NCI-H2107 (cell line): ENCODE results near the gene DOHH.
"Not testable (repeated sequence)": the region's sequence is repeated elsewhere in the genome, so short reads cannot be mapped to it uniquely, and the experiment has no call there.

ENCODE experiments used
- DNase-seq: peaks from one replicate; lab custom pipeline; 2025; lab: John Stamatoyannopoulos, UW

DOHH gene

DNA sequence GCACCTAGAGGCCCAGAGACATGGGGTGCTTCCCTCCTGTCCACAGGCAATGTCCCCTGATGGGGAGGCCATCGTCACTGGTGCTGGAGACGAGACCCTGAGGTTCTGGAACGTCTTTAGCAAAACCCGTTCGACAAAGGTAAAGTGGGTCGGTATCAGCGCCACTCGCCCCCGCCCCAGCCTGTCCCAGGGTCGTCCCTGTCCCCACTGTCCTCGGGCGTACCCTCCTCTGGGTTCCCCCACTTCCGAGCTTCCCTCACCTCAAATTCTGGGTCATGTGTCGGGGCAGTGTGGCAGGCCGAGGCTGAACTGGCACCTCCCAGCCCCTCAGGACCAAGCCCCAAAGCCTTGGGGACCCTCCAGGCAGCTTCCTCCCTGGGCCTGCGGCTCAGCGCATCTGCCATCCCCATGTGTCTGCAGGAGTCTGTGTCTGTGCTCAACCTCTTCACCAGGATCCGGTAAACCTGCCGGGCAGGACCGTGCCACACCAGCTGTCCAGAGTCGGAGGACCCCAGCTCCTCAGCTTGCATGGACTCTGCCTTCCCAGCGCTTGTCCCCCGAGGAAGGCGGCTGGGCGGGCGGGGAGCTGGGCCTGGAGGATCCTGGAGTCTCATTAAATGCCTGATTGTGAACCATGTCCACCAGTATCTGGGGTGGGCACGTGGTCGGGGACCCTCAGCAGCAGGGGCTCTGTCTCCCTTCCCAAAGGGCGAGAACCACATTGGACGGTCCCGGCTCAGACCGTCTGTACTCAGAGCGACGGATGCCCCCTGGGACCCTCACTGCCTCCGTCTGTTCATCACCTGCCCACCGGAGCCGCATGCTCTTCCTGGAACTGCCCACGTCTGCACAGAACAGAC is 34.1 kb upstream of the DOHH start:
- no peak for DNase-seq

DNA sequence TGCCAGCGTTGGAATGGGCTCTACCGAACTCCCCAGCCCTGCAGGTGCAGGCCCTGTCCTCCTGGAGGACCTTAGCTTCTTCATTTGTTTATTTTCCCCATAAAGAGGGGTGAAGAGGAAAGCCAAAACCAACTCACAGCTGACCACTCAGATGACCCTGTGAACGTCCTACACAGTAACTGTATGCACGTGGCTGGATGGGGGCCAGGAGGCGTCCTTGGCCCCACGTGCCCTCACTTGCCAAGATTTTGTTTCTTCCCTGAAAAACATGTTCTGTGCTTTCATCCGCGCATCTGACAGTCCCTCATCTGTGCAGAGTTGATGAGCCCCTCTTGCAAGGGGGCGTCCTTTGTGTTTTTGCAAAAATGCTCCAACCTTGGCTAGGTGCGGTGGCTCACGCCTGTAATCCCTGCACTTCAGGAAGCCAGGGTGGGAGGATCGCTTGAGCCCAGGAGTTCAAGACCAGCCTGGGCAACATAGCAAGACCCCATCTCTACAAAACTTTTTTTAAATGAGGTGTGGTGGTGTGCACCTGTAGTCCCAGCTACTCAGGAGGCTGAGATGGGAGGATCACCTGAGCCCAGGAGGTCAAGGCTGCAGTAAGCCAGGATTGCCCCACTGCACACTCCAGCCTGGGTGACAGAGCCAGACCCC is 33.2 kb upstream of the DOHH start:
- DNase-seq = no peak

DNA sequence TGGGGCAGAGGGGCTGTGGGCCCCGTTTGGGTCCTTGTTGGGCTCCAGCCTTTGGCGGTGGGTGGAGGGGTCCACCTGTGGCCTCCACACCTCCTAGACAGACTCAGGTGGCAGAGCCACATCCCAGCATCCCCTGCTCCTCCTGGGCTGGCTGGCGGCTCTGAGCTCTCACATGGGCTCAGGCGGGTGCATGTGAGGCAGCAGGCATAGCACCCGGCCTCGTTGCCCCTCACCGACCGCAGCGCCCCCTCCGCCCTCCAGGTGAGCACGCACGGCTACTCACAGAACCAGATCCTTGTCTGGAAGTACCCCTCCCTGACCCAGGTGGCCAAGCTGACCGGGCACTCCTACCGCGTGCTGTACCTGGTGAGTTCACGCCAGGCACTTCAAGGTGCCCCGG is 32.6 kb upstream of the DOHH start:
- DNase-seq = no peak

DNA sequence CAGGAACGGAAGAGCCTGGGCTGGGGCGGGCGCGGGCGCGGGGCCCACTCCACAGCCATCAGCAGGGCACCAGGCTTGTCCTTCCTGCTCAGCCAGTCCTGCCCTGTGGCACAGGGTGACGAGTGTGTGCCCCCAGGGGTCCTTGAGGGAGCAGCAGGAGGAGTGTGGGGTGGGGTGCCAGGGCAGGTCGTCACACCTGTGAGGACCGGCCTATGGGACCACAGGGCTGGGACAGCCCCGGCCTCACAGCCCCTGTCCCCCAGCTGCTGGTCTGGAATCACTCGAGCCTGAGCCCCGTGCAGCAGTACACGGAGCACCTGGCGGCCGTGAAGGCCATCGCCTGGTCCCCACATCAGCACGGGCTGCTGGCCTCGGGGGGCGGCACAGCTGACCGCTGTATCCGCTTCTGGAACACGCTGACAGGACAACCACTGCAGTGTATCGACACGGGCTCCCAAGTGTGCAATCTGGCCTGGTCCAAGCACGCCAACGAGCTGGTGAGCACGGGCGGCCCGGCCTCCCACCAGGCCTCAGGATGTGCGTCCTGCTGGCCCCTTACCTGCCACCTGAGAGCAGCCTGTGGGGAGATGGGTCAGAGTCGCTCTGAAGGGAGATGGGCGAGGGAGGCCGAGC is 31.8 kb upstream of the DOHH start:
- DNase-seq = no peak

DNA sequence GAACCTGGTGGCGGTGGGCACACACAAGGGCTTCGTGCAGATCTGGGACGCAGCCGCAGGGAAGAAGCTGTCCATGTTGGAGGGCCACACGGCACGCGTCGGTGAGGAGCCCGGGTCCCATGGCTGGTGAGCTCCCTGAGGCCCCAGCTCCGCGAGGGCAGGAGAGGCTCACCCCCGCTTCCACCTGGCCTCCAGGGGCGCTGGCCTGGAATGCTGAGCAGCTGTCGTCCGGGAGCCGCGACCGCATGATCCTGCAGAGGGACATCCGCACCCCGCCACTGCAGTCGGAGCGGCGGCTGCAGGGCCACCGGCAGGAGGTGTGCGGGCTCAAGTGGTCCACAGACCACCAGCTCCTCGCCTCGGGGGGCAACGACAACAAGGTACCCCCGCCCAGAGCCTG is 31.2 kb upstream of the DOHH start:
- DNase-seq = no peak

DNA sequence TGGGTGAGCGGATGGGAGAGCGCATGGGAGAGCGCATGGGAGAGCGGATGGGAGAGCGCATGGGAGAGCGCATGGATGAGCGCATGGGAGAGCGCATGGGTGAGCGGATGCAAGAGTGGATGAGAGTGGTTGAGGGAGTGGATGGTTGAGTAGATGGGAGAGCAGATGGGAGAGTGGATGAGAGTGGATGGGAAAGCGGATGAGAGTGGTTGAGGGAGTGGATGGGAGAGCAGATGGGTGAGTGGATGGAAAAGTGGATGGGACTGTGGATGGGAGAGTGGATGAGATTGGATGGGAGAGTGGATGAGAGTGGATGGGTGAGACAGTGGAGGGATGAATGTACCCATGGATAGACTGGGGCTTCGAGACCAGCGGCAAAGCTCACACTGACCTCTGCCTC is 29.9 kb upstream of the DOHH start:
- DNase-seq = no peak

DNA sequence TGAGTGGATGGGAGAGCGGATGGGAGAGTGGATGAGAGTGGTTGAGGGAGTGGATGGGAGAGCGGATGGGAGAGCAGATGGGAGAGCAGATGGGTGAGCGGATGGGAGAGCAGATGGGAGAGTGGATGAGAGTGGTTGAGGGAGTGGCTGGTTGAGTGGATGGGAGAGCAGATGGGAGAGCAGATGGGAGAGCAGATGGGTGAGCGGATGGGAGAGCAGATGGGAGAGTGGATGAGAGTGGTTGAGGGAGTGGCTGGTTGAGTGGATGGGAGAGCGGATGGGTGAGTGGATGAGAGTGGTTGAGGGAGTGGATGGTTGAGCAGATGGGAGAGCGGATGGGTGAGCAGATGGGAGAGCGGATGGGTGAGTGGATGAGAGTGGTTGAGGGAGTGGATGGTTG is 28.8 kb upstream of the DOHH start:
- DNase-seq = not testable (repeated sequence)

DNA sequence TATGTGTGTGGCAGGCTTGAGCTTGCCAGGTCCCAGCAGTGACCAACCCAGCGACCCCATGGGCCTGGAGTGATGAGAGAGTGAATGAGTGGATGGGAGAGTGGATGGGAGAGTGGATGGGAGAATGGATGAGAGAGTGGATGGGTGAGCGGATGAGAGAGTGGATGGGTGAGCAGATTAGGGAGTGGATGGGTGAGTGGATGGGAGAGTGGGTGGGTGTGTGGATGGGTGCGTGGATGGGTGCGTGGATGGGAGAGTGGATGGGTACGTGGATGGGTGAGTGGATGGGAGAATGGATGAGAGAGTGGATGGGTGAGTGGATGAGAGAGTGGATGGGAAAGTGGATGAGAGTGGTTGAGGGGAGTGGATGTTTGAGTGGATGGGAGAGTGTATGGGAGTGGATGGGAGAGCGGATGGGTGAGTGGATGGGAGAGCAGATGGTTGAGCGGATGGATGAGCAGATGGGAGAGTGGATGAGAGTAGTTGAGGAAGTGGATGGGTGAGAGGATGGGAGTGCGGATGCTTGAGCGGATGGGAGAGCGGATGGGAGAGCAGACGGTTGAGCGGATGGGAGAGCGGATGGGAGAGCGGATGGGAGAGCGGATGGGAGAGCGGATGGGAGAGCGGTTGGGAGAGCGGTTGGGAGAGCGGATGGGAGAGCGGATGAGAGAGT is 28.2 kb upstream of the DOHH start:
- no peak for DNase-seq

DNA sequence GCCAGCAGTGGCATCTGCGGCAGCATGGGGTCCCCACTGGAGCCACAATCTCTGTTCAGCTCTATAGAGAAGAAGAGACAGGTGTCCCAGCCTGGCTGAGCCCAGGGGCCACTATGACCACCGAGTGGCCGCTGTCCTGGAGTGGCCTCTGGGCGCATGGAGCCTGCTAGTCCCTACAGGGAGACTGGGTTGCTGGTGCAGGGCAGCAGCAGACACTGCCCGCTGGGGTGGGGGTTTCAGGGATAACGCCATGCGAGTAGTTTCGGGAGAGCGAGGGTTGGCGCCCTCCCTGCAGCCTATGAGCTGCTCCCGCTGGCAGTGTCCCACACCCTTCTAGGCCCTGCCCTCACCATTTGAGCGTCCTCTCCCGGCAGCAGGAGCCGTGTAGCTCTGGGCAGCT is 27.6 kb upstream of the DOHH start:
- DNase-seq = no peak

DNA sequence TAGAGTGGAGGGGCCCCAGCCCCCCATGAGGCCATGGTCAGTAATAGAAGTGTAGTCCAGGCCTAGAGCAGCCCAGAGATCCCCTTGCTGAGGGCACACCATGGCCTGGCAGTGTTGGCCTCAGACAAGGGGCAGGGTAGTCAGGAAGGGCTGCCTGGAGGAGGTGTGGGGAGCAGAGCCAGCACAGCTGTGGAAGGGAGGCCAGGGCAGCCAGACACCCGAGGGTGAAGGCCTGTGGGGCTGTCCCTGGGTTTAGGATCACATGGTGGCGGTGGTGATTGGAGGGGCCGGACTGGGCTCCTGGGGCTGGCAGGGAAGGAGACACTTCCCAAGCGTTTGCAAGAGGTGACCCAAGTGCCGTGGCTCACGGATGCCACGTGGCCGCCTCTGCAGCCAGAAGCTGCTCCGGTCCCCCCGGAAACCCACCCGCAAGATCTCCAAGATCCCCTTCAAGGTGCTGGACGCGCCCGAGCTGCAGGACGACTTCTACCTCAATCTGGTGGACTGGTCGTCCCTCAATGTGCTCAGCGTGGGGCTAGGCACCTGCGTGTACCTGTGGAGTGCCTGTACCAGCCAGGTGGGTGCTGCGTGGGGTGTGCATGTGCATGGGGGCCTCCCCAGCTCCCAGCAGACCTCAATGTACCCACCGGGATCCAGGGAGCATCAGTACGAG is 26.9 kb upstream of the DOHH start:
- DNase-seq = no peak

DNA sequence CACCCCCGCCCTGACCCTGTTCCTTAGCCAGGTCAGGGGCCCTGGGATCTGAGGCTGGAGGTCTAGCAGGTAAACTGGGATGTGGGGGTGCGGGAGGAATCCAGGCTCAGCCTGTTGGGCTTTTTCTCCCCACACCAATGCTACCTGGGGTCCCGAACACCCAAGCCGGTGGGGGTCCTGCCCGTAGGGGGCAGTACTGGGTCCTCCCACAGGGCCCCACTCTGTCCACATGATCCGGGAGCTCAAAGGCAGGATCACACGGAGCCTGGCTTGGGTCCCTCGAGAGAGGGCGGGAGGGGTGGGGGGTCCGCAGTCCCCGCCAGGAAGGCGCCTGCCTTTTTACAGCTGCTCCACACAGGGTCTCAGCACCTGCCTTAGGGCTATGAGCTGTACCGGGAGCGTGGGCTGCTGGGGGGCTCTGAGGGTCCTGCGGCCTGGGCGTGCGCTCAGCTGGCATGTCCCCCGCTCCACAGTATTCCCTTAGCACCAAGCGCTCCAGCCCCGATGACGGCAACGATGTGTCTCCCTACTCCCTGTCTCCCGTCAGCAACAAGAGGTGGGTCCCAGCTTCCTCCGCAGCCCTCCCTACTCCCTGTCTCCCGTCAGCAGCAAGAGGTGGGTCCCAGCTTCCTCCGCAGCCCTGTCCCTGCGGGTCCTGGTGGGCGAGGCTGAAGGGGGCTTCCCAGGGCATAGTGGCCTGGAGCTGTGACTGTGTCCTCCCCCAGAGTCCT is 26.2 kb upstream of the DOHH start:
- no peak for DNase-seq

DNA sequence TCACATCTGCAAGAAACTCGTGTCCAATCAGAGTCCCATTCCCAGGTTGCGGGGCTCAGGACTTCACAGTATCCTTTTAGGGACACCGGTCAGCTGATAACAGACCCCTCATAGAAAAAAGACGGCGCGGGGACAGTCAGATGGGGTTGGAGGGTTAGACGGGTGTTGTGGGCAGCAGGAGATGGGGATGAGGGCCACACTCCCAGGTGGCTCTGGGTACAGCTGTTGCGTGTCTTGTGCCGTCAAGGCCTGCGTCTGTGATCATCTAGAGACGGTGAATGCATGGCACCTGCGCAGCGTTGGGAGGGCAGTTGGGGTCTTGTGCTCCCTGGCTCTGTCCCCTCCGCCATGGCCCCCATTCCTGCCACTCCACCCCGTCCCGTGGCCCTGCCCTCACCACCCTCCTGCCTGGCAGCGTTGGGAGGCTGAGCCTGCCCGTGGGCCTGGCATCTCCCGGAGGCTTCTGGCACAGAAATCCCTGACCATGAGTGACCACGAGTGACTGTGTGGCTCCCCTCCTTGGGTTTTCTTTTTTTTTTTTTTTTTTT is 24.5 kb upstream of the DOHH start:
- no peak for DNase-seq

DNA sequence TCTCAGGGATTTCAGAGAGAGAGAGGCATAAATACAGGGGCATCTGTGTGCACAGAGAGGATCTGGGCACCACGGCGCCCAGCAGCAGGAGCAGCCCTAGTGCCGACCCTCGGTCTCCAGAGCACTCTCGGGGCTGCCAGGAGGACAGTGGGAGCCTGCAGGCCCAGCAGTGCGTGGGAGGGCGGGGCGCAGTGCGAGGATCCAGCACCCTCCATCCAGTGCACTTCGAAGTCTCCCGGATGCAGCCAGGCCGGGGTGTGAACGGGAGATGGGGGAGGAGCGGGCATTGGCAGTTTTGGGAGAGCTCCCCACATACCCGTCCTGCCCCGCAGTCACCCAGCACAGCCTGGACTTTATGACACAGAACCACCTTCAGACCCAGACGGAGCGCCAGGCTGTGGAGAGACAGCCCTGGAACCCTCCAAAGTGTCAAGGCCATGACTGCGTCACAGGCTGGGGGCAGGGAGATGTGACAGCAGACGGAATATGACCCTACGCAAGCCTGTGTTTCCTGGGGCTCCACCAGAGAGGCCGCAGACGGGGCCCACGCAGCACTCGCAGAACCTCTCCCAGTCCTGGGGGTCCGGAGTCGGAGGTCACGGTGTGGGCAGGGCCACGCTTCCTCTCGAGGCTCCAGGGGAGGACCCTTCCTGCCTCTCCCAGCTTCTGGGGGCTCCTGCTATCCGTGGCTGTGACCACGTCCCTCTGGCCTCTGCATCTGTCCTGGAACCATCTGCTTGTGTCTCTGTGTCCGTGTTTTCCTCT is 23.8 kb upstream of the DOHH start:
- no peak for DNase-seq

DNA sequence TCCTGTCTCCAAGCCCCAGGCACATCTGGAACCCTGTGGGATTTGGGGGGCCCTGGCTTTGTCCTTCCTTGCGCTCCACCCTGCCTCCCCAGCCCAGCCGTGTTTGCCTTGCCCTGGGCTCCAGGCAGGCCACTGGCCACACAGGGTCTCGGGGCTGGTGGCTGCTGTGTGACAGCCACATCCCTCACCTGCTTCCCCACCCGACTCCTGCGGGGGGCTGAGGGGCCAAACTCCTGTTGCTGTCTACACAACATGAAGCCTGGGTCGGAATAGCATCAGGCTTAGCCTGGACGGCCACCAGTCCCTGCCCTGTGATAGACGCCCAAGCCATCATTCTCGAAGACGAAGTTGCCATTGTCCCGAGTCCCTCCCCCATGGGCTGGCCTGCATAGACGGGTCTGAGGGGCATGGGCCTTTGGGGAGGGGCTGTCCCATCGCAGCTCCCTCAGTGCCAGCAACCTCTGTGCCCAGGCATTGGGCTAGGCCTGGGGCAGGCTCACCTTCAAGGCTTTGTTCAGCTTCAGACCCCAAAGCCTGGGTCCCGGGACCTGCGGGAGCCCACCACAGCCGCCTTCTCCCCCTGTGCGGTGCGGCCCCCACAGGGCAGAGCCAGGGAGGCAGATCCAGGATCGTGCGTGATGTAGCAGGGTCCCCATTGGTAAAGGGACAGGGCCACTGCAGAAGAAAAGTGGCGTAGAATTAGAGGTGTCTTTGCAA is 23.0 kb upstream of the DOHH start:
- DNase-seq = no peak

DNA sequence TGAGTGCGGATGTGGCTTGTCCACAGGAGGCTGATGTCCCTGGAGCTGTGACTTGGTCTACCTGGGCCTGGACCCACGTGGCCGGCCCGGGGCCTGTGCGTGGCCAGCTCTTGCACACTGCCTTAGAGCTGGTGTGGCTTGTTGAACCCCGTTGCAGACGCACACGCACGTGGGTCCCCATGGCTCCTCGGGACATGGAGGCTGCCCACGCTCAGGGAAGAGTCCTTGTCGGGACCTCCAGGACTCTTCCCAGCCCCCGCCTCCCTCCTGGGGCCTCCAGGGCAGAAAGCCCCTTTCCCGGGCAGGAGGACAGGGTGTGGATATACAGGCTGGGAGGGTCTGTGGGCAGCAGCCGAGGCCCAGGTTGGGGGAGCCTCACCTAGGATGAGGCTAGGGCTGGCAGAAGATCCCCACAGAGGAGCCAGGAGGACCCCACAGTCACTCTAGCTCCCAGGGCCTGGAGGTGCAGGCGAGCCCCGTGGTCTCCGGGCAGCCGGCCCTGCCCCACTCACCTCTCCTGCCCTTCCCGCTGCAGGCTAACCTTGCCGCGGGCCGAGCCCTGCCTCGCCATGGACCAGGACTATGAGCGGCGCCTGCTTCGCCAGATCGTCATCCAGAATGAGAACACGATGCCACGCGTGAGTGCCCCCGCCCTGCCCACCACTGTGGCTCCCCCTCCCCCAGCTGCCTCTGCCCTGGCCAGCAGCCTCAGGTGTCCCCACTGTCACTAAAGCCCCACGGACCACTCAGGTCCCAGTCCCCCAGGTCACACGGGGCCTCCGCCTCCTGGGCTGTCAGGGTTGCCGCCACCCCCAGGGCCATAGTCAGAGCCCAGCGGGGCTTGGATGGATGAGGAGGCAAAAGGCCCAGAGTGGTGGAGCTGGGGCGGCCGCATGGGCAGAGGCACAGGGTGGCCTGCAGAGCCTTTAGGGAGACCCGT is 22.2 kb upstream of the DOHH start:
- no peak for DNase-seq

DNA sequence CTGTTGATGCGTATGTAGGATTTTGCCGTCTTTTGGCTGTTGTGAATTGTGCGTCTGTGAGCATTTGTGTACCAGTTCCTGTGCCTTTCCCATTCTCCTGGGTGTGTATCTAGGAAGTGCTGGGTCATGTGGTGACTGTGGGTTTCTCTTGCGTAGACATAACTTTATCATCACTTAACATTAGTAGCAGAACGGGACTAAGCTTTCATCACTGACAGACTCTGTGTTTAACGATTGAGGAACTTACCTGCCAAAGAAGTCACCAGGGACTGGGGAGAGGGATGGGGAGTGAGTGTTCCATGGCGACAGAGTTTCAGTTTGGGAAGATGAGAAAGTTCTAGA is 20.6 kb upstream of the DOHH start:
- no peak for DNase-seq

DNA sequence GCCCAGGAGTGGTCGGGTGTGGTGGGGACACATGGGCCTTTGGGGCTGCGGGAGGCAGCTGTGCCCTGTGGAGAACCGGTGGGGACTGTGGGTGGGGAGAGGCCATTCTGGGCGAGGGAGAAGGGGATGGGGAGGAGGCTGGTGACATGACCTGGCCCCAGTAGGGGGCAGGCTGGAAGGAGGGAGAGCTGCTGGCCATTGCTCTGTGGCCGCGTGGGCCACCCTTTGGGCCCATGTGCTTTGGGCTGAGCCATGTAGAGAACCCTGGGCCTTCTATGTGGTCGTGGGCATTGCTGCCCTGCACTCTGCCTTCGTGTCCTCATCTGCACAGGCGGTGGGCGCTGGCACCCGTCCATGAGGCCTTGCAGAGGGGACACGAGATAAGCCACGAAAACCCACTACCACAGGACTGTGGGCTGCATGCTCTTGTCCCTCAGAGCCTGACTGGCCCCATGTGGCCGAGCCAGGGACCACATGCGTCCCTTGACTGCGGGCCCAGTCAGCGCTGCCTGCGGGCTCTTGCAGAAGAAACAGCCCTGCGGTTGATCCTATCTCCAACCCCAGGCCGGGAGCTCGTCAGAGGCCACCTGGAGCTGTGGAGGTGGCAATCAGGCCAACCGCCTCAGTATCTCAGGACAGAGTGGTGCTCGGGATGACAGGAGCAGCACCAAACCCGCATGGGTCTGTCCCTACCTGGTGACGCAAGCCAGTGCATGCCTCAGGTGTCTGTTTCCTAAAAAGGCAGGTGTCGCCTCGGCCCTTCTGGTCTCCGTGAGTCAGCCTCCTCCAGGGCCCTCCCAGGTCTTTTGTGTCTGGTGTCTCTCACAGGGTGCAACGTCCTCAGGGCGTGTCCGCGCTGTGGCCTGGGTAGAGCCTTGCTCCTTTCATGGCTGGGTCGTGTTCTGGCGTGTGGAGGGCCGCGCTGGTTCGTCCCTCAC is 20.0 kb upstream of the DOHH start:
- DNase-seq = peak; percentile 86

DNA sequence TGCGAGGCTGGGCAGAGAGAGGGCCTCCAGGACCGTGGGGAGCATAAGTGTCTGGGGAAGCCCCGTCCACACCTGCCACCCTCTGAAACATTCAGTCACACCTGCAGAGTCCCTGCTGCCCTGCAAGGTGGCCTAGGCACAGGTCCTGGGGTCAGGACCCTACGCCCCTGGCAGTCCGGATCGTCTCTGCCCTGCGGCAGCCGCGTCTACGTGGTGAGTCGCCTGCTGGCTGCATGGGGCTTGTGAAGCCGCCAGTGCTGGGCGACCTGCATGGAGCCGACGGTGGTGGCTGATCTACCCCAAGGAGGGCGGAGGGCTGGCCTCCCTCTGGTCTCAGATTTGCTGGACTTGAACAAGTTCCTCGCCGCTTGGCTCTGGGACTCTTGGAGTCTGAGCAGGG is 18.7 kb upstream of the DOHH start:
- no peak for DNase-seq
